HepG2 (cell line): ENCODE data around the gene ATAD3C. TPM values are rescaled to one million over a fixed set of nuclear protein-coding genes. Genes with fewer than 3 reads are reported as not detected.
A peak's percentile ranks its signal among the peaks of the same experiment; 100 is the strongest.

Experiments
- CHD2 ChIP-seq: IDR thresholded peaks from 2 replicates; pipeline ENCODE4 v1.6.1; 2011; ENCODE audit warnings: low read depth, low read length, improper control_type of control experiment
- KMT2A ChIP-seq: sonication (generic); formaldehyde crosslinking; IDR thresholded peaks from 2 replicates; pipeline ENCODE4 v1.4.0; 2020; ENCODE audit warnings: missing genetic modification reagents
- SKIL ChIP-seq: sonication (generic); formaldehyde crosslinking; IDR thresholded peaks from 2 replicates; pipeline ENCODE4 v1.8.0; 2022; ENCODE audit warnings: missing genetic modification reagents, mild to moderate bottlenecking, moderate library complexity, borderline replicate concordance
- THAP9 ChIP-seq: sonication (generic); formaldehyde crosslinking; IDR thresholded peaks from 2 replicates; pipeline ENCODE4; 2020; ENCODE audit warnings: missing genetic modification reagents, mild to moderate bottlenecking, borderline replicate concordance
- U2AF2 ChIP-seq: fragments of 200-400 bp; formaldehyde crosslinking; IDR thresholded peaks from 2 replicates; pipeline ENCODE4 v1.6.1; 2017; ENCODE audit warnings: low read depth, mild to moderate bottlenecking, low read length
- ZBTB10 ChIP-seq: sonication (generic); formaldehyde crosslinking; IDR thresholded peaks from 2 replicates; pipeline ENCODE4 v1.4.0; 2020; ENCODE audit warnings: missing genetic modification reagents, borderline replicate concordance
- ZNF34 ChIP-seq: sonication (generic); formaldehyde crosslinking; IDR thresholded peaks from 2 replicates; pipeline ENCODE4 v1.4.0; 2020; ENCODE audit warnings: mild to moderate bottlenecking, missing genetic modification reagents, borderline replicate concordance
- polyA plus RNA-seq, 8 experiments: library from polyadenylated mRNA; depleted of rRNA in 3 of 8; stranded (reverse) in 7 of 8; unstranded in 1 of 8; fragments of >200 nt; fragmentation: Illumina TruSeq in 4 of 8; extraction: Trizol in 4 of 8; gene quantifications; 2 replicates each; pipeline versions ENCODE4 v1.2.1 to v1.2.3, GENCODE V29; 2011 to 2016; ENCODE audit warnings: low read depth in 4 of 8, missing spikeins in 1 of 8, mixed read lengths in 1 of 8; ENCODE audit not compliant: insufficient read depth in 1 of 8
- total RNA-seq, 5 experiments: library from RNA; depleted of rRNA; stranded (reverse); fragments of >200 nt; fragmentation: Illumina TruSeq; extraction: Trizol; gene quantifications; 2 replicates each; pipeline ENCODE4 v1.2.3, GENCODE V29; 2016; ENCODE audit warnings: low read depth in 1 of 5
- TF ChIP-seq, protein P1 (sequence below): sonication (generic); formaldehyde crosslinking; IDR thresholded peaks from 2 replicates; pipeline ENCODE4 v1.4.0; 2020; ENCODE audit warnings: missing genetic modification reagents
- TF ChIP-seq, protein P2 (sequence below): sonication (generic); formaldehyde crosslinking; conservative IDR thresholded peaks from 2 replicates; pipeline ENCODE4 v1.4.0; 2020; ENCODE audit warnings: missing genetic modification reagents

ATAD3C gene
- total and polyA plus RNA-seq, 2 of the 13 experiments (the other 11 are each of a cell fraction or from before 2014, with no cell fraction given): 2.4 to 3.2 TPM

- TF ChIP-seq THAP9 (peak; percentile 50; the same call in 1 of the 2 replicates), SKIL (CRISPR knock-in tag) (no peak), ZNF34 (CRISPR knock-in tag) (no peak), CHD2 (no peak), U2AF2 (no peak), ZBTB10 (CRISPR knock-in tag) (no peak), KMT2A (CRISPR knock-in tag) (peak; percentile 74; the same call in 1 of the 2 replicates)
- TF ChIP-seq, protein P1, sequence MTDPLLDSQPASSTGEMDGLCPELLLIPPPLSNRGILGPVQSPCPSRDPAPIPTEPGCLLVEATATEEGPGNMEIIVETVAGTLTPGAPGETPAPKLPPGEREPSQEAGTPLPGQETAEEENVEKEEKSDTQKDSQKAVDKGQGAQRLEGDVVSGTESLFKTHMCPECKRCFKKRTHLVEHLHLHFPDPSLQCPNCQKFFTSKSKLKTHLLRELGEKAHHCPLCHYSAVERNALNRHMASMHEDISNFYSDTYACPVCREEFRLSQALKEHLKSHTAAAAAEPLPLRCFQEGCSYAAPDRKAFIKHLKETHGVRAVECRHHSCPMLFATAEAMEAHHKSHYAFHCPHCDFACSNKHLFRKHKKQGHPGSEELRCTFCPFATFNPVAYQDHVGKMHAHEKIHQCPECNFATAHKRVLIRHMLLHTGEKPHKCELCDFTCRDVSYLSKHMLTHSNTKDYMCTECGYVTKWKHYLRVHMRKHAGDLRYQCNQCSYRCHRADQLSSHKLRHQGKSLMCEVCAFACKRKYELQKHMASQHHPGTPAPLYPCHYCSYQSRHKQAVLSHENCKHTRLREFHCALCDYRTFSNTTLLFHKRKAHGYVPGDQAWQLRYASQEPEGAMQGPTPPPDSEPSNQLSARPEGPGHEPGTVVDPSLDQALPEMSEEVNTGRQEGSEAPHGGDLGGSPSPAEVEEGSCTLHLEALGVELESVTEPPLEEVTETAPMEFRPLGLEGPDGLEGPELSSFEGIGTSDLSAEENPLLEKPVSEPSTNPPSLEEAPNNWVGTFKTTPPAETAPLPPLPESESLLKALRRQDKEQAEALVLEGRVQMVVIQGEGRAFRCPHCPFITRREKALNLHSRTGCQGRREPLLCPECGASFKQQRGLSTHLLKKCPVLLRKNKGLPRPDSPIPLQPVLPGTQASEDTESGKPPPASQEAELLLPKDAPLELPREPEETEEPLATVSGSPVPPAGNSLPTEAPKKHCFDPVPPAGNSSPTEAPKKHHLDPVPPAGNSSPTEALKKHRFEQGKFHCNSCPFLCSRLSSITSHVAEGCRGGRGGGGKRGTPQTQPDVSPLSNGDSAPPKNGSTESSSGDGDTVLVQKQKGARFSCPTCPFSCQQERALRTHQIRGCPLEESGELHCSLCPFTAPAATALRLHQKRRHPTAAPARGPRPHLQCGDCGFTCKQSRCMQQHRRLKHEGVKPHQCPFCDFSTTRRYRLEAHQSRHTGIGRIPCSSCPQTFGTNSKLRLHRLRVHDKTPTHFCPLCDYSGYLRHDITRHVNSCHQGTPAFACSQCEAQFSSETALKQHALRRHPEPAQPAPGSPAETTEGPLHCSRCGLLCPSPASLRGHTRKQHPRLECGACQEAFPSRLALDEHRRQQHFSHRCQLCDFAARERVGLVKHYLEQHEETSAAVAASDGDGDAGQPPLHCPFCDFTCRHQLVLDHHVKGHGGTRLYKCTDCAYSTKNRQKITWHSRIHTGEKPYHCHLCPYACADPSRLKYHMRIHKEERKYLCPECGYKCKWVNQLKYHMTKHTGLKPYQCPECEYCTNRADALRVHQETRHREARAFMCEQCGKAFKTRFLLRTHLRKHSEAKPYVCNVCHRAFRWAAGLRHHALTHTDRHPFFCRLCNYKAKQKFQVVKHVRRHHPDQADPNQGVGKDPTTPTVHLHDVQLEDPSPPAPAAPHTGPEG (CRISPR knock-in tag): 0 out of 2 replicates have a peak, but pooled peaks have one; percentile 47
- TF ChIP-seq, protein P2, sequence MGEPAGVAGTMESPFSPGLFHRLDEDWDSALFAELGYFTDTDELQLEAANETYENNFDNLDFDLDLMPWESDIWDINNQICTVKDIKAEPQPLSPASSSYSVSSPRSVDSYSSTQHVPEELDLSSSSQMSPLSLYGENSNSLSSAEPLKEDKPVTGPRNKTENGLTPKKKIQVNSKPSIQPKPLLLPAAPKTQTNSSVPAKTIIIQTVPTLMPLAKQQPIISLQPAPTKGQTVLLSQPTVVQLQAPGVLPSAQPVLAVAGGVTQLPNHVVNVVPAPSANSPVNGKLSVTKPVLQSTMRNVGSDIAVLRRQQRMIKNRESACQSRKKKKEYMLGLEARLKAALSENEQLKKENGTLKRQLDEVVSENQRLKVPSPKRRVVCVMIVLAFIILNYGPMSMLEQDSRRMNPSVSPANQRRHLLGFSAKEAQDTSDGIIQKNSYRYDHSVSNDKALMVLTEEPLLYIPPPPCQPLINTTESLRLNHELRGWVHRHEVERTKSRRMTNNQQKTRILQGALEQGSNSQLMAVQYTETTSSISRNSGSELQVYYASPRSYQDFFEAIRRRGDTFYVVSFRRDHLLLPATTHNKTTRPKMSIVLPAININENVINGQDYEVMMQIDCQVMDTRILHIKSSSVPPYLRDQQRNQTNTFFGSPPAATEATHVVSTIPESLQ: no peak
Measured at GRCh38 chr1:1471389-1472052, 22.0 kb downstream of the ATAD3C start, which contains the start of gene ATAD3B (continued).
